ENCODE measurements around the gene SPATA46. TPM values are rescaled to one million over a fixed set of nuclear protein-coding genes. Genes with fewer than 3 reads are reported as not detected.
A peak's percentile ranks its signal among the peaks of the same experiment; 100 is the strongest.

SPATA46 gene
- total RNA-seq, 2 experiments from 2014 or later = not detected

DNA sequence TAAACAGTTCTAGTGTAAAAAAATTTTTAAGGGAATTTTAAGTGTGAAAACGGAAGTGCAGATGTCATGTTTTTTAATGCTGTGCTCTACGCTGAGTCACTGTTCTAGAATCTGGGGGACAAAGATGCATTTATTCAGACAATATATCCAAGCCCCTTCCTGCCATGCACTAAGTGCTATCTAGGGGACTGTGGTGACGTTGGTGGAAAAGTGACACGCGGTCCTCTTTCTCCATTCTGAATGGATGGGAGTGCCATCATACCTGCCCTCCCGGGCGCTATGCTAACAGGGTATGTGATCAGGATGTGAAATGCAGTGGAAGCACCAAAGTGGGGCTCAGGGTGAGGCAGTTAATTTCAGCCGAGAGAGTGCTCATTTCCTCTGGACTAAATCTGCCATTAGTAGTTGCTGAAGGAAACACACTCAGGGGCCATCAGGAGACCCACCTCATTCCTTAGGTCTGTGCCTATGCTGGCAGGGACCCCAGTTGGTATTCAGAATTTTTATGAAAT, 11.5 kb upstream of the SPATA46 start:
- ATAC-seq (no peak), DNase-seq (peak; percentile 12)
- CTCF ChIA-PET = no interaction called here
- no peaks in the 10 kb centered on the region for H3K36me3 Mint-ChIP-seq
- H3K27me3 Mint-ChIP-seq = peaks cover 22% of the 10 kb centered on the region
- H3K9me3 Mint-ChIP-seq (ENCODE audit: low read depth) = no peaks in the 10 kb centered on the region
- H3K27ac Mint-ChIP-seq = no peak overlapping the region
- H3K4me3 Mint-ChIP-seq = no peak overlapping the region
- no peaks in the 10 kb centered on the region for H3K4me1 Mint-ChIP-seq

- Mint-ChIP-seq H3K4me3 (no peak overlapping the region), H3K9me3 (ENCODE audit: low read depth) (no peaks in the 10 kb centered on the region), H3K4me1 (no peaks in the 10 kb centered on the region), H3K27me3 (peaks cover 21% of the 10 kb centered on the region), H3K27ac (no peak overlapping the region), H3K36me3 (no peaks in the 10 kb centered on the region)
- CTCF ChIA-PET = no interaction called here
- DNase-seq = peak; percentile 29
- no peak for ATAC-seq
Observed at GRCh38 chr1:162387226-162388082, 10.8 kb upstream of the SPATA46 start.

GRCh38 chr1:162386292-162387225, 9.9 kb upstream of the SPATA46 start:
- CTCF ChIA-PET = no interaction called here
- DNase-seq (peak; percentile 37), ATAC-seq (no peak)
- Mint-ChIP-seq H3K9me3 (ENCODE audit: low read depth) (no peaks in the 10 kb centered on the region), H3K36me3 (no peaks in the 10 kb centered on the region), H3K4me3 (no peak overlapping the region), H3K27ac (no peak overlapping the region), H3K27me3 (peaks cover 17% of the 10 kb centered on the region), H3K4me1 (no peaks in the 10 kb centered on the region)

- no peaks in the 10 kb centered on the region for H3K9me3 Mint-ChIP-seq (ENCODE audit: low read depth)
- H3K4me3 Mint-ChIP-seq = no peak overlapping the region
- H3K27me3 Mint-ChIP-seq = peaks cover 21% of the 10 kb centered on the region
- H3K4me1 Mint-ChIP-seq = no peaks in the 10 kb centered on the region
- no peak for ATAC-seq
- no peak overlapping the region for H3K27ac Mint-ChIP-seq
- DNase-seq = peak; percentile 28
- CTCF ChIA-PET = no interaction called here
- no peaks in the 10 kb centered on the region for H3K36me3 Mint-ChIP-seq
Observed at GRCh38 chr1:162385702-162386101, 9.0 kb upstream of the SPATA46 start.

- Mint-ChIP-seq H3K9me3 (ENCODE audit: low read depth) (no peaks in the 10 kb centered on the region), H3K36me3 (no peaks in the 10 kb centered on the region), H3K4me1 (no peaks in the 10 kb centered on the region), H3K27ac (no peak overlapping the region), H3K4me3 (no peak overlapping the region), H3K27me3 (peaks cover 17% of the 10 kb centered on the region)
- CTCF ChIA-PET = no interaction called here
- ATAC-seq (no peak), DNase-seq (no peak)
Observed at GRCh38 chr1:162385280-162385623, 8.6 kb upstream of the SPATA46 start.

- peaks cover 15% of the 10 kb centered on the region for H3K27me3 Mint-ChIP-seq
- CTCF ChIA-PET = no interaction called here
- ATAC-seq = no peak
- no peak overlapping the region for H3K4me3 Mint-ChIP-seq
- no peaks in the 10 kb centered on the region for H3K9me3 Mint-ChIP-seq (ENCODE audit: low read depth)
- H3K36me3 Mint-ChIP-seq = no peaks in the 10 kb centered on the region
- H3K27ac Mint-ChIP-seq = no peak overlapping the region
- DNase-seq = peak; percentile 4
- H3K4me1 Mint-ChIP-seq = no peaks in the 10 kb centered on the region
Observed at GRCh38 chr1:162384601-162385279, 8.1 kb upstream of the SPATA46 start.

DNA sequence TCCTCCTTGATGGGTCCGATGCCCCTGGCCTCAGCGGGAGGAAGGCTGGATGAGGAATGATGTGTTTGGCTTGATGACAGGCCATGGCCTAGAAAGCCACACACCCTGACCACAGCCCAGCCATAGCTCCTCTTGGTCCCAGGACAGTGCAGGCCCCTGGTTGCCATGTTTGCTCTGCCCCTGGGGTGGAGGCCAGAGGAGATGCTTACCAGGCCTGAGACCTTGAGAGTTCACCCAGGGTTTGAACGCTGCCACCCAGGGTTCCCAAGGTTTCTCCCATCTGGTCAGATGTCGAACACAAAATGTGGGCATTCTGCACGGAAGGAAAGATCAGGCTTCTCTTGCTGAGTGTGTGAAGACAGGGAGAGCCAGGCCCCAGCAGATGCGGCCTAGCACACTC, 7.5 kb upstream of the SPATA46 start:
- Mint-ChIP-seq H3K4me1 (no peaks in the 10 kb centered on the region), H3K27ac (no peak overlapping the region), H3K27me3 (peaks cover 9% of the 10 kb centered on the region), H3K9me3 (ENCODE audit: low read depth) (no peaks in the 10 kb centered on the region), H3K4me3 (no peak overlapping the region), H3K36me3 (no peaks in the 10 kb centered on the region)
- no peak for ATAC-seq
- CTCF ChIA-PET = no interaction called here
- DNase-seq = peak; percentile 36

GRCh38 chr1:162383516-162383915, 6.9 kb upstream of the SPATA46 start:
- Mint-ChIP-seq H3K36me3 (no peaks in the 10 kb centered on the region), H3K27me3 (peaks cover 3% of the 10 kb centered on the region), H3K4me3 (no peak overlapping the region), H3K27ac (no peak overlapping the region), H3K4me1 (no peaks in the 10 kb centered on the region), H3K9me3 (ENCODE audit: low read depth) (no peaks in the 10 kb centered on the region)
- CTCF ChIA-PET = no interaction called here
- DNase-seq = peak; percentile 28
- ATAC-seq = no peak

DNA sequence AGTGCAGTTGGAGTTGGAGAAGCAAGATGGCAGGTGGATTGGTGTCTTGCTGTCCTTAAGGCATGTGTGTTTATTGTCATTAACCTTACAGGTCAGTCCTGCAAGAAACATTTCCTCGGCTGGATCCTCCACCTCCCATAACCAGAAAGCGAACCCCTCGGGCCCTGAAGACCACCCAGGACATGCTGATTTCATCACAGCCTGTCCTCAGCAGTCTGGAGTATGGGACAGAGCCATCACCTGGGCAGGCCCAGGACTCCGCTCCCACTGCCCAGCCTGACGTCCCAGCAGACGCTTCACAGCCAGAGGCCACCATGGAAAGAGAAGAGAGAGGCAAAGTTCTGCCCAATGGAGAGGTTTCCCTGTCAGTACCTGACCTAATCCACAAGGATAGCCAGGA, 6.4 kb upstream of the SPATA46 start:
- Mint-ChIP-seq H3K4me3 (no peak overlapping the region), H3K27ac (no peak overlapping the region), H3K4me1 (no peaks in the 10 kb centered on the region), H3K27me3 (peaks cover 3% of the 10 kb centered on the region), H3K9me3 (ENCODE audit: low read depth) (no peaks in the 10 kb centered on the region), H3K36me3 (no peaks in the 10 kb centered on the region)
- peak; percentile 15 for DNase-seq
- ATAC-seq = no peak
- CTCF ChIA-PET = no interaction called here

- no peaks in the 10 kb centered on the region for H3K36me3 Mint-ChIP-seq
- H3K4me3 Mint-ChIP-seq = no peak overlapping the region
- peaks cover 3% of the 10 kb centered on the region for H3K27me3 Mint-ChIP-seq
- DNase-seq = peak; percentile 11
- no peak overlapping the region for H3K27ac Mint-ChIP-seq
- H3K4me1 Mint-ChIP-seq = no peaks in the 10 kb centered on the region
- H3K9me3 Mint-ChIP-seq (ENCODE audit: low read depth) = no peaks in the 10 kb centered on the region
- CTCF ChIA-PET = interaction anchor here (0.6 to 2.1 kb wide), 2 partner anchors 10 kb away, joined by 4 to 5 read pairs; no protein-coding TSS in a partner anchor
- ATAC-seq = no peak
Observed at GRCh38 chr1:162381941-162382750, 5.5 kb upstream of the SPATA46 start.

- H3K9me3 Mint-ChIP-seq (ENCODE audit: low read depth) = no peaks in the 10 kb centered on the region
- CTCF ChIA-PET = interaction anchor here (2.1 kb wide), 1 partner anchor 11 kb away, joined by 4 read pairs; no protein-coding TSS in a partner anchor
- DNase-seq (no peak), ATAC-seq (no peak)
- H3K27ac Mint-ChIP-seq = no peak within 1 kb of the TSS
- H3K4me3 Mint-ChIP-seq = no peak within 1 kb of the TSS
- H3K4me1 Mint-ChIP-seq = no peaks in the 10 kb centered on the region
- peaks cover 3% of the 10 kb centered on the region for H3K27me3 Mint-ChIP-seq
- no peaks in the 10 kb centered on the region for H3K36me3 Mint-ChIP-seq
Observed at GRCh38 chr1:162381383-162381782, 4.7 kb upstream of the SPATA46 start, which contains the start of gene C1orf226. Gene C1orf226, plus strand, starts transcription at chr1:162381728. Its CDS starts 174 bp downstream, at chr1:162381902.

GRCh38 chr1:162380061-162380846, 3.6 kb upstream of the SPATA46 start:
- CTCF ChIA-PET = interaction anchor here (2.1 kb wide), 1 partner anchor 12 kb away, joined by 4 read pairs; no protein-coding TSS in a partner anchor

More at GRCh38 chr1:162380061-162380846, 3.6 kb upstream of the SPATA46 start:
- Mint-ChIP-seq H3K4me1 (no peaks in the 10 kb centered on the region), H3K27ac (no peak overlapping the region), H3K36me3 (no peaks in the 10 kb centered on the region), H3K4me3 (no peak overlapping the region), H3K27me3 (peaks cover 3% of the 10 kb centered on the region), H3K9me3 (ENCODE audit: low read depth) (no peaks in the 10 kb centered on the region)
- DNase-seq (no peak), ATAC-seq (no peak)

Measured in activated CD8-positive, alpha-beta memory T cell treated with anti-CD3 and anti-CD28 coated beads, Interleukin-2, amount 10 ng/mL, durations not matched to agents 7 days and 5 days (primary cell).